Activated CD8-positive, alpha-beta memory T cell treated with anti-CD3 and anti-CD28 coated beads, Interleukin-2, amount 50 U/mL, for 24 hours (primary cell): ENCODE data around the gene PWP1.
A peak's percentile ranks its signal among the peaks of the same experiment; 100 is the strongest.

Source experiments
- DNase-seq: peaks from one replicate; pipeline ENCODE4 v3.0.0-alpha.2; 2020; ENCODE audit errors: extremely low read depth

The PWP1 gene

DNA sequence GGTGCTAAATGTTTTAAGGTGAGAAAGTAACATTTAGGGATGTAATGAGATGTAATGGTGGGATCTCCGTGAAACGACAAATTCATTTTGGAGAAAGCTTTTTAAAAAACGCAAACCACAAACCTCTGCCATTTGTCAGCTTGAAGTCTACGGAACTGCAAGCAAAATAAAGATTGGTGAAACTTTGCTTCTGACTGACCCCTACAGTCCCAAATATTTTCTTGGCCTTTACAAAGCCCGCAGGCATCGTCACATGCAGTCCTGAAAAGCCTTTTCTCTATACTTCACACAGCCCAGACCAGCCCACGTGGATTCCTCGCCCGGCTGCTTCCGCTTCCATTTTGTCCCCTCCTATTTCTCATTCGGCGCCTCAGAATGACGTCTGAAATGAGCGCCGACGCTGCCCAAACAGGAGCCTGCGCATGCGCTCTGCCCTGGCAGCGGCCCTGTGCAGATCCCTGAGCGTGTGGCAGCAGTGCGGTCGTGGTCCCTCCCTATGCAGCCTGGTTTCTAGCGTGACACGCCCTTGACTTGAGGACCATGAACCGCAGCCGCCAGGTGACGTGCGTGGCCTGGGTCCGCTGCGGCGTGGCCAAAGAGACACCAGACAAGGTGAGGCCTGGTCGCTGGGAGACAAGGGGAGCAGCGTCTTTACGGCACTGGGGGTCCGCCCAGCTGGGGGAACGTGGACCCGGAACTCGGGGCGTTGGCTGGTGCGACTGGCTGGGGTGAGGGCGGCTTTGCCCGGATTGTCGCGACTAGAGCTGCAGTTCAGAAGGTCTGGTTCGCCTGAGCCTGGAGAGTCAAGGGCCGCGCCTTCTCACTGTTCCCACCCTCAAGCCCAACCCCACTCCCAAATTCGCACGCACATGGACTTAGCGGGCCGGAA is at the start of gene PWP1:
Gene PWP1, plus strand, starts transcription at position 440 of the 889 bp plus-strand sequence. Its CDS starts 101 bp downstream, at position 541.
- DNase-seq = peak; percentile 87

DNA sequence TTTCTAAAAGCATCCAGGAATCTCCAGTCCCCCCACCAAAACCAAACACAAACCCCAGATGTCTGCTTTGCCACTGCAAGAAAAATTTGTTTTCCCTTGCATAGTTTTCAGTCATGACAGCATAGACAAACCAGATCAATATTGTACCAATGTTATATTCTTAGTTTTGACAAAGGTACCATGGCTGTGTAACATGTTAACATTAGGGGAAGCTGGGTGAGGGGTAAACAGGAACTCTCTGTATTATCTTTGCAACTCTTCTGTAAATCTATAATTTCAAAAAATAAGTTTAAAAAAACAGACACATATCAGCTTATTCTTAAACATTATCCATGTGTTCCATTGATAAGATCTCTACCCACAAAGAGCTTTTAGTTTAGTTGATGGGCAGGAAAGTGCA is 44.4 kb upstream of the PWP1 start:
- no peak for DNase-seq

DNA sequence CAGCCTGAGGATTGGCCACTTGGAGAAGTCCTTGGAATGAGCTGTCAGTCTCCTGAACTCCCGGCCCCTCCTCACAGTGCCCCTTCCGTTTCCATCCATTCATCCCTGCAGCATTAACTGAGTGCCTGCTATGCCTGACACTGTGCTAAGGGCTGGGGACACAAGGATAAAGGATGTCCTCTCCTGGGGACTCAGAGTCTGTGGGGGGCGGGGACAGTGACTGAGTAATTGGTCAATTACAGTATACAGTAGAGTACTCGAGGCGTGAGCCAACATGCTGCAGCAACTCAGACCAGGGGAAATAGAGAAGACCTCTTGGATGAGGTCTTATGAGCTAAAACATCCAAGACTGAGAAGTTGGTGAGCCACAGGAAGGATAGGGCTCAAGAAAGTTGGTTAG is 43.4 kb upstream of the PWP1 start:
- DNase-seq = no peak

DNA sequence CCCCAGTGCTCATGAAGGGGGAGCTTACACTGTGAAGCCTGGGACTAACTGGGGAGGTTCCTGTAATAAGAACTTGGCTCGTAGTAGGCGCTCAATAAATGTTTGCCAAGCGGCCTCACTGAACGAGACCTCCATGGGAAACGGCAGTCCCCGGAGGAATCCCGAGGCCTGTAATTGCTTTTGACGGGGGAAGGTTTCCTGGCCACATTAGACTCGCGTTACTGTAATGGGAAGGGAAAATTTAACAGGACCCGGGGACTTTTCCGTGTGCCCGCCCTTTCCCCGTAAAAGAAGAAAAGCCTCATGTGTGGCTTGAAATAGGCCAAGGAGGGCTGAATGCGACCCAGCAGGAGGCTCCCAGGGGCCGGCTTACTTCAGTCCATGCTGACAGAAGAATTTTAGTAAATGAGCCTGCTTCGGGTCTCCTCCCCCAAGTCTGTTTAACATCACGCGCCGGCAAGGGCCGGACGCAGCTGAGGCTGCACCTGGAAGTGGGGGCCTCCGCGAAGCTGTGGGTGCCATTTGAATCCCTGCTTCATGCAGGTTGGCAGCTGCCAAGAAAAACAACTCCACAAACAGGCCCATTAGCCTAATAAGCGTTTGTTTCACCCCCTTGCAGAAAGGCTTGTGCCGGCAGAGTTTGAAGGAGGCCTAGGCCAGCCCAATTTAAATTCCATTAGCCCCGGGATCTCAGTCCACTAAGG is 39.8 kb upstream of the PWP1 start:
- DNase-seq = no peak

DNA sequence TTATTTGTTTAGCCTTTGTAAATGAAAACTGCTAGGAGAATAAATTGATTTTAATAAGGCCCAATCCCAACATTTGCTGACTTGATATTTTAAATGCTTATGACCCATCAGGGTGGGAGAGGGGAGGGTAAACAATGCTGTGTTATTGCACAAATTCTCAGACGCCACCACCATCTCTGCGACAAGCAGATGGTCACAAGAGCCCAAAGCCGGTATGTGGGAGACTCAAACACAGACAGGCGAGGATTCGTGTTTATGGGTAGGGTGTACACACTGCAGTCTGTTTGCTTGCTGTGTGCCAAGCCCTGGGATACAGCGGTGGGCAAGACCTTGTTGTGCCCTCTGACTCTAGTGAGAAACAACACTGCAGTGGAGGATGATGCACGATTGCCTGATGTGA is 39.2 kb upstream of the PWP1 start:
- no peak for DNase-seq

GRCh38 chr12:107649661-107650061 is 35.9 kb upstream of the PWP1 start:
- no peak for DNase-seq

DNA sequence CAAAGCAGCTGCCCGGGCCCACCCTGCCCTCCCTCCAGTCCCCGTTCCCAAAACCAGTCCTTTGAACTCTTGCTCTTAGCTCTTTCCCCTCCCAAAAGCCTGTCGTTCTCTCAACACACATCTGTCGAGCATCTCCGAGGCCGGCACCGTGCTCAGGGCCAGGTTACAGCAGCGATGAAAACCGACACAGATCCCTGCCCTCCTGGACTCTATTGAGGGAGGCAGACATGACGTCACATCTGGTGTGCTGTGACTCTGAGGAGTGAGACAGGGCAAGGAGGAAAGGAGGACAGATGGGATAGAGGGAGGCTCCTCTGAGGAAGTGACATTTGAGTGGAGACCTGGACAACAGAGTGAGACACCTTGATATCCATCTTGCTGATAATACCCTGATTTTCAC is 34.6 kb upstream of the PWP1 start:
- no peak for DNase-seq

DNA sequence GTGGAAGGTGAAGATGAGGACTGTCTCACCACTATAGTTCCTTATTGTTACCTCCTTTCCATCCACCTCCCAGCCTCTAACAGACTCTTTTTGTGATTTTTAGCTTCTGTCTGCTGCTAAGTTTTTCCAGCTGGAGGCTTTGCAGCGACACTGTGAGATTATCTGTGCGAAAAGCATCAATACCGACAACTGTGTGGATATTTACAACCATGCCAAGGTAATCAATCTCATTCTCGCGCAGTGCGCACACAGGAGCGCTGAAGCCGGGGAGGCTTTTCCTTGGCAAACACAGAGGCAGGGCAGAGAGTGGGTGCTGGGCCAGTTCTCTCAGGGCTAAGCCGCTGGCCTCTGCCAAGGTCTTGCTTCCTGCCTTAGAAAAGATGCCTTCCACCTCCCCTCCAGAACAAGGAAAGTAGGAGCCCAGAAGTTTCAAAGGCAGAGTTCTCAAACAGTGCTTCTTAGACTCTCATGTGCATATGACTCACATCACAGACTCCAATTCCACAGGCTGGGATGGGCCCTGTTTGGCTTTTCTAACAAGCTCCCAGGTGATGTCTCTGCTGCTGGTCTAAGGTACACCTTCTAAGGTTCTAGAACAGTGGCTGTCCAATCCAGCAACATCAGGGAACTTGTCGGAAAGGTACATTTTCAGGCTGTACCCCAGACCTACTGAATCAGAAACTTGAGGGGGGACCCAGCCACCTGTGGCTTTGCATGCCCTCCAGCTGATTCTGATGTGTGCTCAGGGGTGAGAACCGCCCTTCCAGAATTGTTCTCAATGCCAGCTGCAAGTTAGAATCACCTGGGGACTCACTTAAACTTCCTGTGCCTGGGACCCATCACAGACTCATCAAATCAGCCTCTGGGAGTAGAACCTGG is 33.8 kb upstream of the PWP1 start:
- DNase-seq = no peak

GRCh38 chr12:107653519-107653918 is 32.1 kb upstream of the PWP1 start:
- DNase-seq = no peak

DNA sequence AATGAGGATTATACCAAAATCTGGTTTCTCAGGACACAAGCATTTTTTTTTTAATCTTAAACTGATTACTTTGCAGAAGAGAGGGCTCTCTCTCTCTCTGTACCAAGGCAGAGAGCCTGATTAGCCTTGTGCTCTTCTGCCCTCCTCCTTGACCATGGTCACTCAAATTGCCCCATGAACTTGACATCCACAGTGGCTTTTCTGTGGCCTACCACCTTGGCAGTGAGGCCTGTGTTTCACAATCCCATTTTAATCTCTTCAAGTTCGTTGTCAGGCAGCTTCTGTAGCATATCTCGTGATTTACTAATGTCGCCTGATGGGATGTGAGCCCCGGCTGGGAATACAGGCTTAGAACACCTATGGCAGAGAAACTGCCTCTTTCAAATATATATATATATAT is 30.7 kb upstream of the PWP1 start:
- DNase-seq = no peak

- no peak for DNase-seq
These were observed 30.1 kb upstream of the PWP1 start for GRCh38 chr12:107655281-107656065.

DNA sequence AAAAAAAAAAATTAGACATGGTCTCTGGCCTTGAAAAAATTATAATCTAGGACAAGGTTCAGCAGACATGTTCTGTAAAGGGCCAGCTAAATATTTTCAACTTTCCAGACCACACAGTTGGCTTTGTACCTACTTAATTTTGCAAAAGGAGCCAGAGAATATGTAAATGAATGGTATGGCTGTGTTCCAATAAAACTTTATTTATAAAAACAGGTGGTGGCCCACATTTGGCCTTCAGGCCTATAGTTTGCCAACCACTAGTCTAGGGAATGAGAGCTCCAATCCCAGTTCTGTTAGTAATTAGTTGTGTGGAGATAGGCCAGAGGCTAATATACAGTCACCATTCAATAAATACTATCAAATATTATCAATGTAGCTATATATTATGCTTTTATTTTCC is 29.3 kb upstream of the PWP1 start:
- DNase-seq = no peak

GRCh38 chr12:107657133-107657532 is 28.5 kb upstream of the PWP1 start:
- DNase-seq = no peak

DNA sequence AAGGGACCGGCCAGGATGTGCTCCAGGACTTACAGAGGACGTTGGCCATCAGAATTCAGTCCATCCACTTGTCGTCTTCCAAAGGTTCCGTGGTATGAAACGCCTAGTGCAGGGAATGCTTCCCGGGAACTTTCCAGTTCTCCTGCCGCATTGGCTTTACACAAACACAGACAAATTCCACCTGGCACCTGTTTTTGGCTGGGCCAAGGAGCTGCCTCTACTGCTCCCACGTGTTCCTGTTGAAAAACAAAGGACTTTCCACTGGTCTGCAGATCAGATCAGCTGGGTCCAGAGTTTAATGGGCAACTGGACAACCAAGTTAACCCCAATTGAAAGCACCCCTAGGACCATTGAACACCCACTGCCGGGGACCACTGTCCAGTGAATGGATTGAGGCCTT is 28.0 kb upstream of the PWP1 start:
- no peak for DNase-seq

GRCh38 chr12:107660235-107660634 is 25.4 kb upstream of the PWP1 start:
- no peak for DNase-seq

GRCh38 chr12:107660861-107661415 is 24.7 kb upstream of the PWP1 start:
- DNase-seq = no peak

- no peak for DNase-seq
These were observed 23.8 kb upstream of the PWP1 start for GRCh38 chr12:107661830-107662229.

DNA sequence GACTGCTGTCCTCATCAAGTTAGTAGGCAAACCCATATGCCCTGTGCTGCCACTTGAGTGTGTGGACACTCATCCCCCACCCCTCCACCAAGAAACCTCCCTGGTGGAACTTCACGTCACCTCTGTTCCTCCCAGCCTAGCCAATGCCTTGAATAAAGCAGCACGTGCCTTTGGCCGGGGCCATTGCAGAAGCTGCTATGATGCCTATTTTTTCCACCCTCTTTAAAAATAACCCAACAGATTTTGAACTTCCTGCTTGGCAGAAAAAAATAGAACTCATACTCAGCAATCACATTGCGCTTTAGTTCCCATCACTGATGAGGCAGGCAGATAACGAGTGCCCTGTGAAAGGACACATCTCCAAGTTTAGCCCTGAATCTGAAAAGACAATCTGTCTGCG is 23.1 kb upstream of the PWP1 start:
- DNase-seq = no peak

DNA sequence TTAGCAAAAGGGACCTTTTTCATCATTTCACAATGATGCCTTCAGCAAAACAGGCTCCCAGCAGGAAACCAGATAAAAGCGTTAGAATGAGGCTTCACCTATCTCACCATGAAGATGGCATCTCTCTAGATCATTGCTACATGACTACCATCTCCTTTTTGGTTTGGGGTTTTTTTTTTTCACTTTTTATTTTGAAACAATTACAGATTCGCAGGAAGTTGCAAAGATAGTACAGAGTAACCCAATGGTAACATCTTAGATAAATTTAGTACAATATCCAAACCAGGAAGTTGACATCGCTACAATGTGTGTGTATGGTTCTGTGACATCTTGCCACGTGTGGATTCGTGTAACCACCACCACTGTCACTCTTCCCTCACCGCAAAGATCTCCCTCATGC is 22.3 kb upstream of the PWP1 start:
- DNase-seq = no peak

- no peak for DNase-seq
These were observed 19.6 kb upstream of the PWP1 start for GRCh38 chr12:107666009-107666408.

GRCh38 chr12:107667464-107667863 is 18.1 kb upstream of the PWP1 start:
- DNase-seq = no peak
